Neutrophil (primary cell): ENCODE measurements around the gene TSPAN8.
"Not testable (repeated sequence)": the region's sequence is repeated elsewhere in the genome, so short reads cannot be mapped to it uniquely, and the experiment has no call there.

ENCODE experiments used
- H3K27ac ChIP-seq: fragments of 200-600 bp; sonication (generic); 2 replicates; pipeline ENCODE4 v1.5.1; 2016; ENCODE audit warnings: mild to moderate bottlenecking, moderate library complexity
- H3K27me3 ChIP-seq: fragments of 200-600 bp; sonication (generic); 2 replicates; pipeline ENCODE4 v1.6.0; 2016; ENCODE audit warnings: mild to moderate bottlenecking
- H3K36me3 ChIP-seq: fragments of 200-600 bp; sonication (generic); 2 replicates; pipeline ENCODE4 v1.5.1; 2017
- H3K4me1 ChIP-seq, 2 experiments: fragments of 200-600 bp in 1 of 2; sonication (generic) in 1 of 2; 1 replicate in 1 of 2; 2 replicates in 1 of 2; pipeline versions ENCODE4 v1.5.1 to v1.6.1; 2013 to 2016; ENCODE audit warnings: low read depth in 1 of 2, low read length in 1 of 2, mild to moderate bottlenecking in 1 of 2, moderate library complexity in 1 of 2; ENCODE audit not compliant: control insufficient read depth in 1 of 2, insufficient read depth in 1 of 2
- H3K4me3 ChIP-seq, 2 experiments: fragments of 200-600 bp in 1 of 2; sonication (generic) in 1 of 2; 1 replicate in 1 of 2; 2 replicates in 1 of 2; pipeline ENCODE4 v1.5.1; 2013 to 2016; ENCODE audit warnings: low read depth in 1 of 2, low read length in 1 of 2, mild to moderate bottlenecking in 1 of 2, moderate library complexity in 1 of 2
- H3K9me3 ChIP-seq: fragments of 200-600 bp; sonication (generic); 2 replicates; pipeline ENCODE4 v1.5.1; 2016
- CTCF ChIP-seq: fragments of 200-600 bp; sonication (generic); IDR thresholded peaks from 2 replicates; pipeline ENCODE4 v1.5.1; 2016; ENCODE audit warnings: antibody characterized with exemption

The TSPAN8 gene

GRCh38 chr12:71128191-71128788 lies 29.5 kb downstream of the TSPAN8 start:
- H3K4me1 ChIP-seq = no peaks in the 10 kb centered on the region
- H3K27ac ChIP-seq = no peak overlapping the region
- H3K27me3 ChIP-seq = no peaks in the 10 kb centered on the region
- H3K36me3 ChIP-seq = no peaks in the 10 kb centered on the region
- H3K4me3 ChIP-seq = no peak overlapping the region
- no peaks in the 10 kb centered on the region for H3K9me3 ChIP-seq
- no peak for TF ChIP-seq CTCF

GRCh38 chr12:71125949-71126348 lies 31.9 kb downstream of the TSPAN8 start:
- Histone ChIP-seq H3K9me3 (no peaks in the 10 kb centered on the region), H3K4me1 (no peaks in the 10 kb centered on the region), H3K36me3 (no peaks in the 10 kb centered on the region), H3K4me3 (no peak overlapping the region), H3K27ac (no peak overlapping the region), H3K27me3 (no peaks in the 10 kb centered on the region)
- TF ChIP-seq CTCF = no peak

- Histone ChIP-seq H3K9me3 (no peaks in the 10 kb centered on the region), H3K36me3 (no peaks in the 10 kb centered on the region), H3K27me3 (no peaks in the 10 kb centered on the region), H3K27ac (no peak overlapping the region), H3K4me3 (no peak overlapping the region), H3K4me1 (no peaks in the 10 kb centered on the region)
- TF ChIP-seq CTCF = no peak
Measured at GRCh38 chr12:71125515-71125914, 32.3 kb downstream of the TSPAN8 start.

GRCh38 chr12:71124835-71125460 lies 32.9 kb downstream of the TSPAN8 start:
- no peaks in the 10 kb centered on the region for H3K36me3 ChIP-seq
- no peaks in the 10 kb centered on the region for H3K9me3 ChIP-seq
- no peaks in the 10 kb centered on the region for H3K27me3 ChIP-seq
- no peaks in the 10 kb centered on the region for H3K4me1 ChIP-seq
- no peak overlapping the region for H3K27ac ChIP-seq
- no peak for TF ChIP-seq CTCF
- H3K4me3 ChIP-seq = no peak overlapping the region

- H3K4me3 ChIP-seq, H3K9me3 ChIP-seq, H3K36me3 ChIP-seq, H3K27me3 ChIP-seq, H3K4me1 ChIP-seq, H3K27ac ChIP-seq: not testable (repeated sequence)
Measured at GRCh38 chr12:71113148-71113547, 44.7 kb downstream of the TSPAN8 start.

GRCh38 chr12:71109834-71110233 lies 48.0 kb downstream of the TSPAN8 start:
- no peaks in the 10 kb centered on the region for H3K9me3 ChIP-seq
- no peak for TF ChIP-seq CTCF
- H3K4me3 ChIP-seq = no peak overlapping the region
- H3K4me1 ChIP-seq = no peaks in the 10 kb centered on the region
- no peaks in the 10 kb centered on the region for H3K36me3 ChIP-seq
- H3K27ac ChIP-seq = no peak overlapping the region
- H3K27me3 ChIP-seq = no peaks in the 10 kb centered on the region
